HepG2 (cell line): ENCODE measurements around the gene CEP20. TPM values are rescaled to one million over a fixed set of nuclear protein-coding genes. Genes with fewer than 3 reads are reported as not detected.

Source experiments
- CREM ChIP-seq, 2 experiments: sonication (generic) in 1 of 2; formaldehyde crosslinking in 1 of 2; IDR thresholded peaks; 2 replicates each; pipeline versions ENCODE4 v1.4.0 to v1.6.1; 2016 to 2020; ENCODE audit warnings: antibody characterized with exemption in 1 of 2, mild to moderate bottlenecking in 1 of 2, missing genetic modification reagents in 1 of 2
- HNRNPK ChIP-seq: fragments of 200-400 bp; formaldehyde crosslinking; IDR thresholded peaks from 2 replicates; pipeline ENCODE4 v1.6.1; 2018; ENCODE audit warnings: low read length, low read depth, moderate library complexity, mild to moderate bottlenecking; ENCODE audit not compliant: poor library complexity, severe bottlenecking
- KAT8 ChIP-seq: IDR thresholded peaks from 2 replicates; pipeline ENCODE4 v1.6.1; 2016; ENCODE audit warnings: missing genetic modification reagents, missing compliant biosample characterization
- MXD4 ChIP-seq: IDR thresholded peaks from 2 replicates; pipeline ENCODE4 v1.6.1; 2016; ENCODE audit warnings: mild to moderate bottlenecking, missing biosample characterization, missing genetic modification reagents
- PCBP1 ChIP-seq: fragments of 200-400 bp; formaldehyde crosslinking; IDR thresholded peaks from 2 replicates; pipeline ENCODE4 v1.6.1; 2017; ENCODE audit warnings: mild to moderate bottlenecking, low read depth, low read length, borderline replicate concordance
- PHF21A ChIP-seq: sonication (generic); formaldehyde crosslinking; IDR thresholded peaks from 2 replicates; pipeline ENCODE4 v1.5.0; 2020; ENCODE audit warnings: mild to moderate bottlenecking, missing genetic modification reagents
- RXRA ChIP-seq: sonication (generic); formaldehyde crosslinking; IDR thresholded peaks from 2 replicates; pipeline ENCODE4 v1.5.1; 2020; ENCODE audit warnings: missing genetic modification reagents
- SP1 ChIP-seq, 2 experiments: fragments of 450-650 bp in 1 of 2; sonication (generic) in 1 of 2; formaldehyde crosslinking in 1 of 2; IDR thresholded peaks; 2 replicates each; pipeline versions ENCODE4 v1.4.0 to v1.6.1; 2016 to 2020; ENCODE audit warnings: missing genetic modification reagents in 1 of 2
- THYN1 ChIP-seq: sonication (generic); formaldehyde crosslinking; IDR thresholded peaks from 2 replicates; pipeline ENCODE4 v1.8.1; 2023; ENCODE audit warnings: low read depth, mild to moderate bottlenecking, moderate library complexity, missing genetic modification reagents, borderline replicate concordance
- TMF1 ChIP-seq: sonication (generic); formaldehyde crosslinking; IDR thresholded peaks from 2 replicates; pipeline ENCODE4 v1.8.1; 2022; ENCODE audit warnings: low read depth, missing genetic modification reagents
- ZFP90 ChIP-seq: sonication (generic); formaldehyde crosslinking; IDR thresholded peaks from 2 replicates; pipeline ENCODE4 v1.8.0; 2022; ENCODE audit warnings: missing genetic modification reagents, mild to moderate bottlenecking, inconsistent platforms, borderline replicate concordance
- ZNF329 ChIP-seq: sonication (generic); formaldehyde crosslinking; IDR thresholded peaks from 2 replicates; pipeline ENCODE4 v1.9.0; 2021; ENCODE audit warnings: low read depth, mild to moderate bottlenecking, missing genetic modification reagents
- ZNF75D ChIP-seq: sonication (generic); formaldehyde crosslinking; IDR thresholded peaks from 2 replicates; pipeline ENCODE4 v1.8.1; 2023; ENCODE audit warnings: missing genetic modification reagents, mild to moderate bottlenecking, borderline replicate concordance
- ZNF773 ChIP-seq: sonication (generic); formaldehyde crosslinking; IDR thresholded peaks from 2 replicates; pipeline ENCODE4 v1.4.0; 2020; ENCODE audit warnings: missing genetic modification reagents, borderline replicate concordance
- ZNF776 ChIP-seq: sonication (generic); formaldehyde crosslinking; IDR thresholded peaks from 2 replicates; pipeline ENCODE4 v1.4.0; 2020; ENCODE audit warnings: mild to moderate bottlenecking, missing genetic modification reagents
- polyA plus RNA-seq, 8 experiments: library from polyadenylated mRNA; depleted of rRNA in 3 of 8; stranded (reverse) in 7 of 8; unstranded in 1 of 8; fragments of >200 nt; fragmentation: Illumina TruSeq in 4 of 8; extraction: Trizol in 4 of 8; gene quantifications; 2 replicates each; pipeline versions ENCODE4 v1.2.1 to v1.2.3, GENCODE V29; 2011 to 2016; ENCODE audit warnings: low read depth in 4 of 8, missing spikeins in 1 of 8, mixed read lengths in 1 of 8; ENCODE audit not compliant: insufficient read depth in 1 of 8
- total RNA-seq, 5 experiments: library from RNA; depleted of rRNA; stranded (reverse); fragments of >200 nt; fragmentation: Illumina TruSeq; extraction: Trizol; gene quantifications; 2 replicates each; pipeline ENCODE4 v1.2.3, GENCODE V29; 2016; ENCODE audit warnings: low read depth in 1 of 5
- TF ChIP-seq, protein P1 (sequence below): sonication (generic); formaldehyde crosslinking; IDR thresholded peaks from 2 replicates; pipeline ENCODE4 v1.4.0; 2020; ENCODE audit warnings: mild to moderate bottlenecking, missing genetic modification reagents
- TF ChIP-seq, protein P2 (sequence below): sonication (generic); formaldehyde crosslinking; IDR thresholded peaks from 2 replicates; pipeline ENCODE4 v1.4.0; 2020; ENCODE audit warnings: mild to moderate bottlenecking, missing genetic modification reagents
- TF ChIP-seq, protein P3 (sequence below): sonication (generic); formaldehyde crosslinking; IDR thresholded peaks from 2 replicates; pipeline ENCODE4 v1.5.0; 2020; ENCODE audit warnings: mild to moderate bottlenecking, missing genetic modification reagents
- TF ChIP-seq, protein P4 (sequence below): sonication (generic); formaldehyde crosslinking; IDR thresholded peaks from 2 replicates; pipeline ENCODE4 v1.9.0; 2021; ENCODE audit warnings: missing genetic modification reagents, borderline replicate concordance
- TF ChIP-seq, protein P5 (sequence below): sonication (generic); formaldehyde crosslinking; IDR thresholded peaks from 2 replicates; pipeline ENCODE4 v1.8.0; 2022; ENCODE audit warnings: mild to moderate bottlenecking, missing genetic modification reagents

CEP20 gene
- total and polyA plus RNA-seq, 2 of the 13 experiments (the other 11 are each of a cell fraction or from before 2014, with no cell fraction given), result 53.0 to 54.1 TPM

DNA sequence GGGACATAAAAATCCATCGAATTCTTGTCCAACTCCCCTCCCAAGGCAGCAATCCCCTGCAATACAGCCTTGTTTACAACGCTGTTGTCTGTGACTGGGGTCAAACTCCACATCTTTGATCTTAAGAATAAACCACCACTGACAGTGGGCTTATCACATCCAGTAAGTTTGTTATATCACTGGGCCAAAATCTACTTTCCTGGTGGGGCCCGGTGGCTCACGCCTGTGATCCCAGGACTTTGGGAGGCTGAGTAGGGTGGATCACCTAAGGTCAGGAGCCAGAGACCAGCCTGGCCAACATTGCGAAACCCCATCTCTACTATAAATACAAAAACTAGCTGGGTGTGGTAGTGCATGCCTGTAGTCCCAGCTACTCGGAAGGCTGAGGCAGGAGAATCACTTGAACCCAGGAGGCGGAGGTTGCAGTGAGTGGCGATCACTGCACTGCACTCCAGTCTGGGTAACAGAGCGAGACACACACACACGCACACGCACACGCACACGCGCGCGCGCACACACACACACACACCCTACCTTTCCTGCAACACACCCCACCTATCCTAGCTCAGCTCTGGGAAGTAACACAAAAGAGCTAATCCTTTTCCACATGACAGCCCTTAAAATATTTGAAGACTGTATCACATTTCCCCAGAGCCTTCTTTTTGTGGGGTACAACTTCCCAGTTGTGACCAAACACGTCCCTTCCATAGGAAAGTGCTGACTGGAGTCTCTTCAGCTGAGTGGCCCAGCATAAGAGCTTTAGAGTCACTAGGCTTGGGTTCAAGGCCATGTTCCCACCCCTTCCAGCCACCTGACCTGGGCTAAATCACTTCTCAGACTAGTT is 40.1 kb upstream of the CEP20 start (continued):
- TF ChIP-seq, protein P1, sequence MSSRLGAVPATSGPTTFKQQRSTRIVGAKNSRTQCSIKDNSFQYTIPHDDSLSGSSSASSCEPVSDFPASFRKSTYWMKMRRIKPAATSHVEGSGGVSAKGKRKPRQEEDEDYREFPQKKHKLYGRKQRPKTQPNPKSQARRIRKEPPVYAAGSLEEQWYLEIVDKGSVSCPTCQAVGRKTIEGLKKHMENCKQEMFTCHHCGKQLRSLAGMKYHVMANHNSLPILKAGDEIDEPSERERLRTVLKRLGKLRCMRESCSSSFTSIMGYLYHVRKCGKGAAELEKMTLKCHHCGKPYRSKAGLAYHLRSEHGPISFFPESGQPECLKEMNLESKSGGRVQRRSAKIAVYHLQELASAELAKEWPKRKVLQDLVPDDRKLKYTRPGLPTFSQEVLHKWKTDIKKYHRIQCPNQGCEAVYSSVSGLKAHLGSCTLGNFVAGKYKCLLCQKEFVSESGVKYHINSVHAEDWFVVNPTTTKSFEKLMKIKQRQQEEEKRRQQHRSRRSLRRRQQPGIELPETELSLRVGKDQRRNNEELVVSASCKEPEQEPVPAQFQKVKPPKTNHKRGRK (CRISPR knock-in tag), result no peak
- no peak for TF ChIP-seq MXD4 (CRISPR knock-in tag)
- TF ChIP-seq RXRA, result peak; percentile 95
- peak; percentile 66 for TF ChIP-seq PHF21A (CRISPR knock-in tag)
- TF ChIP-seq ZNF773, result no peak
- TF ChIP-seq ZNF329 (CRISPR knock-in tag), result no peak
- TF ChIP-seq, protein P2, sequence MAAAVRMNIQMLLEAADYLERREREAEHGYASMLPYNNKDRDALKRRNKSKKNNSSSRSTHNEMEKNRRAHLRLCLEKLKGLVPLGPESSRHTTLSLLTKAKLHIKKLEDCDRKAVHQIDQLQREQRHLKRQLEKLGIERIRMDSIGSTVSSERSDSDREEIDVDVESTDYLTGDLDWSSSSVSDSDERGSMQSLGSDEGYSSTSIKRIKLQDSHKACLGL (CRISPR knock-in tag), result 0 out of 2 replicates have a peak, but pooled peaks have one; percentile 33
- TF ChIP-seq KAT8 (CRISPR knock-in tag), result no peak
- TF ChIP-seq CREM (IDR thresholded peaks at IDR 0.05), result no peak
- no peak for TF ChIP-seq CREM (CRISPR knock-in tag; IDR thresholded peaks at IDR 0.05)
- no peak for TF ChIP-seq HNRNPK
- TF ChIP-seq, protein P3, sequence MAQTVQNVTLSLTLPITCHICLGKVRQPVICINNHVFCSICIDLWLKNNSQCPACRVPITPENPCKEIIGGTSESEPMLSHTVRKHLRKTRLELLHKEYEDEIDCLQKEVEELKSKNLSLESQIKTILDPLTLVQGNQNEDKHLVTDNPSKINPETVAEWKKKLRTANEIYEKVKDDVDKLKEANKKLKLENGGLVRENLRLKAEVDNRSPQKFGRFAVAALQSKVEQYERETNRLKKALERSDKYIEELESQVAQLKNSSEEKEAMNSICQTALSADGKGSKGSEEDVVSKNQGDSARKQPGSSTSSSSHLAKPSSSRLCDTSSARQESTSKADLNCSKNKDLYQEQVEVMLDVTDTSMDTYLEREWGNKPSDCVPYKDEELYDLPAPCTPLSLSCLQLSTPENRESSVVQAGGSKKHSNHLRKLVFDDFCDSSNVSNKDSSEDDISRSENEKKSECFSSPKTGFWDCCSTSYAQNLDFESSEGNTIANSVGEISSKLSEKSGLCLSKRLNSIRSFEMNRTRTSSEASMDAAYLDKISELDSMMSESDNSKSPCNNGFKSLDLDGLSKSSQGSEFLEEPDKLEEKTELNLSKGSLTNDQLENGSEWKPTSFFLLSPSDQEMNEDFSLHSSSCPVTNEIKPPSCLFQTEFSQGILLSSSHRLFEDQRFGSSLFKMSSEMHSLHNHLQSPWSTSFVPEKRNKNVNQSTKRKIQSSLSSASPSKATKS (CRISPR knock-in tag), result no peak
- no peak for TF ChIP-seq SP1 (IDR thresholded peaks at IDR 0.05)
- TF ChIP-seq SP1 (CRISPR knock-in tag; IDR thresholded peaks at IDR 0.05), result 0 out of 2 replicates have a peak, but pooled peaks have one; percentile 23
- no peak for TF ChIP-seq PCBP1
- TF ChIP-seq THYN1 (CRISPR knock-in tag), result no peak
- TF ChIP-seq TMF1 (CRISPR knock-in tag), result no peak
- TF ChIP-seq ZNF75D, result no peak
- TF ChIP-seq ZNF776 (CRISPR knock-in tag), result no peak
- TF ChIP-seq, protein P4, sequence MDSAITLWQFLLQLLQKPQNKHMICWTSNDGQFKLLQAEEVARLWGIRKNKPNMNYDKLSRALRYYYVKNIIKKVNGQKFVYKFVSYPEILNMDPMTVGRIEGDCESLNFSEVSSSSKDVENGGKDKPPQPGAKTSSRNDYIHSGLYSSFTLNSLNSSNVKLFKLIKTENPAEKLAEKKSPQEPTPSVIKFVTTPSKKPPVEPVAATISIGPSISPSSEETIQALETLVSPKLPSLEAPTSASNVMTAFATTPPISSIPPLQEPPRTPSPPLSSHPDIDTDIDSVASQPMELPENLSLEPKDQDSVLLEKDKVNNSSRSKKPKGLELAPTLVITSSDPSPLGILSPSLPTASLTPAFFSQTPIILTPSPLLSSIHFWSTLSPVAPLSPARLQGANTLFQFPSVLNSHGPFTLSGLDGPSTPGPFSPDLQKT (CRISPR knock-in tag), result no peak
- no peak for TF ChIP-seq ZFP90 (CRISPR knock-in tag)
- TF ChIP-seq, protein P5, sequence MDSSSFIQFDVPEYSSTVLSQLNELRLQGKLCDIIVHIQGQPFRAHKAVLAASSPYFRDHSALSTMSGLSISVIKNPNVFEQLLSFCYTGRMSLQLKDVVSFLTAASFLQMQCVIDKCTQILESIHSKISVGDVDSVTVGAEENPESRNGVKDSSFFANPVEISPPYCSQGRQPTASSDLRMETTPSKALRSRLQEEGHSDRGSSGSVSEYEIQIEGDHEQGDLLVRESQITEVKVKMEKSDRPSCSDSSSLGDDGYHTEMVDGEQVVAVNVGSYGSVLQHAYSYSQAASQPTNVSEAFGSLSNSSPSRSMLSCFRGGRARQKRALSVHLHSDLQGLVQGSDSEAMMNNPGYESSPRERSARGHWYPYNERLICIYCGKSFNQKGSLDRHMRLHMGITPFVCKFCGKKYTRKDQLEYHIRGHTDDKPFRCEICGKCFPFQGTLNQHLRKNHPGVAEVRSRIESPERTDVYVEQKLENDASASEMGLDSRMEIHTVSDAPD (CRISPR knock-in tag), result no peak; the same call in 1 of the 2 replicates
